Suprapubic skin (tissue), 4 donors: ENCODE results near the gene ZMYM3.

ENCODE experiments used
- CTCF ChIP-seq, 2 donors: fragments of 200-600 bp in 1 of 2; fragments of 450-650 bp in 1 of 2; sonication (generic) in 1 of 2; IDR thresholded peaks; one replicate each; pipeline ENCODE4 v1.5.1; 2016 to 2019; ENCODE audit warnings: antibody characterized with exemption in 2 of 2, mild to moderate bottlenecking in 1 of 2, moderate library complexity in 1 of 2
- EP300 ChIP-seq: sonication (generic); formaldehyde crosslinking; IDR thresholded peaks from one replicate; pipeline ENCODE4 v1.6.1; 2017; ENCODE audit warnings: antibody characterized with exemption
- POLR2A ChIP-seq, 2 donors: fragments of 450-650 bp; IDR thresholded peaks; one replicate each; pipeline ENCODE4 v1.6.1; 2017; ENCODE audit warnings: antibody characterized with exemption in 2 of 2, mild to moderate bottlenecking in 2 of 2, moderate library complexity in 2 of 2
- POLR2AphosphoS5 ChIP-seq, 3 donors: sonication (generic); formaldehyde crosslinking; IDR thresholded peaks; one replicate each; pipeline ENCODE4 v1.6.1; 2017; ENCODE audit warnings: antibody characterized with exemption in 3 of 3

GRCh38 chrX:71191248-71191647 is 62.7 kb downstream of the ZMYM3 start:
- no peak for TF ChIP-seq POLR2A (IDR thresholded peaks at IDR 0.05)
- no peak for TF ChIP-seq EP300
- TF ChIP-seq CTCF (IDR thresholded peaks at IDR 0.05) = no peak
- no peak for TF ChIP-seq POLR2AphosphoS5 (IDR thresholded peaks at IDR 0.05)
